Measurements from ENCODE around the gene RAB28. TPM values are rescaled to one million over a fixed set of nuclear protein-coding genes. Genes with fewer than 3 reads are reported as not detected.

RAB28 gene
- total RNA-seq, 1 experiment from 2014 or later: 17.1 TPM

DNA sequence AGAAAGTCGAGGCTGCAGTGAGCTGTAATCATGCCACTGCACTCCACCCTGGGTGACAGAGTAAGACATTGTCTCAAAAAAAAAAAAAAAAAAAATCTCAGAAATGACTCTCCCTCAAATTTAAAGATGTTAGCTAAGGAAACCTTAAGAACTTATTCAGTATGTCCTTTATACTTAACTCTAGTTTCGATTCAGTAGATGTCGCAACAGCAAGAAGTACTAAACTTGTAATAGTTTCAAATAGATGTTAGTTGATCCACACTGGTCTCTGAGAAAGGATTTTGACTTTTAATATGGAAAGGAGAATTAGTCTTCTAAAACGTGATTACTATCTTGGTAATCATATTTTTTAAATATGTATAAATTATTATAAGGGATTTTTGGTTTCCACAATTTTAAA is 30.6 kb upstream of the RAB28 start:
- POLR2A ChIA-PET: no interaction called here
- CTCF ChIA-PET: no interaction called here
- H3K4me1 Mint-ChIP-seq: peaks cover 69% of the 10 kb centered on the region

DNA sequence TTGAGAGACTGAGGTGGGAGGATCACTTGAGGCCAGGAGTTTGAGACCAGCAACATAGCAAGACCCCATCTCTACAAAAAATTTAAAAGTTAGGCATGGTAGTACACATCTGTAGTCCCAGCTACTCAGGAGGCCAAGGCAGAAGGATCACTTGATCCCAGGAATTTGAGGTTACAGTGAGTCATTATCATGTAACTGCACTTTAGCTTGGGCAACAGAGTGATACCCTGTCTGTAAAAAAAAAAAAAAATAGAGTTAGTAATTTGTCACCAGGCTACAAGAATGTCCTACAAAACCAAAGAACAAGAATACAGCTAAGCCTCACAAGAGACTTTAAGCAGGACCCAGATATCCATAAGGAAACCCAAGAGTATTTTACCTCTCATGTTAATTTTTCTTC is 27.0 kb upstream of the RAB28 start:
- CTCF ChIA-PET: interaction anchor here (1.2 kb wide), 1 partner anchor 31 kb away, joined by 3 read pairs; no protein-coding TSS in a partner anchor
- ATAC-seq (no peak), DNase-seq (ENCODE audit: low spot score) (no peak)
- H3K36me3 Mint-ChIP-seq: peaks cover 10% of the 10 kb centered on the region
- H3K4me3 Mint-ChIP-seq: no peak overlapping the region
- H3K27me3 Mint-ChIP-seq (ENCODE audit: low read depth): no peaks in the 10 kb centered on the region; the same call in 1 of the 2 replicates
- no peak overlapping the region for H3K27ac Mint-ChIP-seq
- peaks cover 57% of the 10 kb centered on the region for H3K4me1 Mint-ChIP-seq
- peaks cover 18% of the 10 kb centered on the region for H3K9me3 Mint-ChIP-seq
- POLR2A ChIA-PET: interaction anchor here (0.7 kb wide), 1 partner anchor 24 kb away, joined by 3 read pairs; no protein-coding TSS in a partner anchor
- TF ChIP-seq, protein P1, sequence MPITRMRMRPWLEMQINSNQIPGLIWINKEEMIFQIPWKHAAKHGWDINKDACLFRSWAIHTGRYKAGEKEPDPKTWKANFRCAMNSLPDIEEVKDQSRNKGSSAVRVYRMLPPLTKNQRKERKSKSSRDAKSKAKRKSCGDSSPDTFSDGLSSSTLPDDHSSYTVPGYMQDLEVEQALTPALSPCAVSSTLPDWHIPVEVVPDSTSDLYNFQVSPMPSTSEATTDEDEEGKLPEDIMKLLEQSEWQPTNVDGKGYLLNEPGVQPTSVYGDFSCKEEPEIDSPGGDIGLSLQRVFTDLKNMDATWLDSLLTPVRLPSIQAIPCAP (CRISPR knock-in tag; IDR thresholded peaks at IDR 0.05): no peak
- no peak for TF ChIP-seq CREM (CRISPR knock-in tag; IDR thresholded peaks at IDR 0.05)
- no peak for TF ChIP-seq ETV6 (CRISPR knock-in tag; IDR thresholded peaks at IDR 0.05)
- TF ChIP-seq, protein P2, sequence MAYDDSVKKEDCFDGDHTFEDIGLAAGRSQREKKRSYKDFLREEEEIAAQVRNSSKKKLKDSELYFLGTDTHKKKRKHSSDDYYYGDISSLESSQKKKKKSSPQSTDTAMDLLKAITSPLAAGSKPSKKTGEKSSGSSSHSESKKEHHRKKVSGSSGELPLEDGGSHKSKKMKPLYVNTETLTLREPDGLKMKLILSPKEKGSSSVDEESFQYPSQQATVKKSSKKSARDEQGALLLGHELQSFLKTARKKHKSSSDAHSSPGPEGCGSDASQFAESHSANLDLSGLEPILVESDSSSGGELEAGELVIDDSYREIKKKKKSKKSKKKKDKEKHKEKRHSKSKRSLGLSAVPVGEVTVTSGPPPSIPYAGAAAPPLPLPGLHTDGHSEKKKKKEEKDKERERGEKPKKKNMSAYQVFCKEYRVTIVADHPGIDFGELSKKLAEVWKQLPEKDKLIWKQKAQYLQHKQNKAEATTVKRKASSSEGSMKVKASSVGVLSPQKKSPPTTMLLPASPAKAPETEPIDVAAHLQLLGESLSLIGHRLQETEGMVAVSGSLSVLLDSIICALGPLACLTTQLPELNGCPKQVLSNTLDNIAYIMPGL (CRISPR knock-in tag; IDR thresholded peaks at IDR 0.05): no peak
- TF ChIP-seq, protein P3, sequence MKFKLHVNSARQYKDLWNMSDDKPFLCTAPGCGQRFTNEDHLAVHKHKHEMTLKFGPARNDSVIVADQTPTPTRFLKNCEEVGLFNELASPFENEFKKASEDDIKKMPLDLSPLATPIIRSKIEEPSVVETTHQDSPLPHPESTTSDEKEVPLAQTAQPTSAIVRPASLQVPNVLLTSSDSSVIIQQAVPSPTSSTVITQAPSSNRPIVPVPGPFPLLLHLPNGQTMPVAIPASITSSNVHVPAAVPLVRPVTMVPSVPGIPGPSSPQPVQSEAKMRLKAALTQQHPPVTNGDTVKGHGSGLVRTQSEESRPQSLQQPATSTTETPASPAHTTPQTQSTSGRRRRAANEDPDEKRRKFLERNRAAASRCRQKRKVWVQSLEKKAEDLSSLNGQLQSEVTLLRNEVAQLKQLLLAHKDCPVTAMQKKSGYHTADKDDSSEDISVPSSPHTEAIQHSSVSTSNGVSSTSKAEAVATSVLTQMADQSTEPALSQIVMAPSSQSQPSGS (CRISPR knock-in tag; IDR thresholded peaks at IDR 0.05; ENCODE audit: borderline replicate concordance, low read depth): no peak
- TF ChIP-seq, protein P4, sequence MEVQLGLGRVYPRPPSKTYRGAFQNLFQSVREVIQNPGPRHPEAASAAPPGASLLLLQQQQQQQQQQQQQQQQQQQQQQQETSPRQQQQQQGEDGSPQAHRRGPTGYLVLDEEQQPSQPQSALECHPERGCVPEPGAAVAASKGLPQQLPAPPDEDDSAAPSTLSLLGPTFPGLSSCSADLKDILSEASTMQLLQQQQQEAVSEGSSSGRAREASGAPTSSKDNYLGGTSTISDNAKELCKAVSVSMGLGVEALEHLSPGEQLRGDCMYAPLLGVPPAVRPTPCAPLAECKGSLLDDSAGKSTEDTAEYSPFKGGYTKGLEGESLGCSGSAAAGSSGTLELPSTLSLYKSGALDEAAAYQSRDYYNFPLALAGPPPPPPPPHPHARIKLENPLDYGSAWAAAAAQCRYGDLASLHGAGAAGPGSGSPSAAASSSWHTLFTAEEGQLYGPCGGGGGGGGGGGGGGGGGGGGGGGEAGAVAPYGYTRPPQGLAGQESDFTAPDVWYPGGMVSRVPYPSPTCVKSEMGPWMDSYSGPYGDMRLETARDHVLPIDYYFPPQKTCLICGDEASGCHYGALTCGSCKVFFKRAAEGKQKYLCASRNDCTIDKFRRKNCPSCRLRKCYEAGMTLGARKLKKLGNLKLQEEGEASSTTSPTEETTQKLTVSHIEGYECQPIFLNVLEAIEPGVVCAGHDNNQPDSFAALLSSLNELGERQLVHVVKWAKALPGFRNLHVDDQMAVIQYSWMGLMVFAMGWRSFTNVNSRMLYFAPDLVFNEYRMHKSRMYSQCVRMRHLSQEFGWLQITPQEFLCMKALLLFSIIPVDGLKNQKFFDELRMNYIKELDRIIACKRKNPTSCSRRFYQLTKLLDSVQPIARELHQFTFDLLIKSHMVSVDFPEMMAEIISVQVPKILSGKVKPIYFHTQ (CRISPR knock-in tag; IDR thresholded peaks at IDR 0.05): no peak
- TF ChIP-seq ZNF219 (CRISPR knock-in tag; IDR thresholded peaks at IDR 0.05; ENCODE audit: borderline replicate concordance): no peak
- no peak for TF ChIP-seq ELF4 (CRISPR knock-in tag; IDR thresholded peaks at IDR 0.05; ENCODE audit: low read depth)
- no peak for TF ChIP-seq TCF7 (CRISPR knock-in tag; IDR thresholded peaks at IDR 0.05; ENCODE audit: low read depth)
- TF ChIP-seq, protein P5, sequence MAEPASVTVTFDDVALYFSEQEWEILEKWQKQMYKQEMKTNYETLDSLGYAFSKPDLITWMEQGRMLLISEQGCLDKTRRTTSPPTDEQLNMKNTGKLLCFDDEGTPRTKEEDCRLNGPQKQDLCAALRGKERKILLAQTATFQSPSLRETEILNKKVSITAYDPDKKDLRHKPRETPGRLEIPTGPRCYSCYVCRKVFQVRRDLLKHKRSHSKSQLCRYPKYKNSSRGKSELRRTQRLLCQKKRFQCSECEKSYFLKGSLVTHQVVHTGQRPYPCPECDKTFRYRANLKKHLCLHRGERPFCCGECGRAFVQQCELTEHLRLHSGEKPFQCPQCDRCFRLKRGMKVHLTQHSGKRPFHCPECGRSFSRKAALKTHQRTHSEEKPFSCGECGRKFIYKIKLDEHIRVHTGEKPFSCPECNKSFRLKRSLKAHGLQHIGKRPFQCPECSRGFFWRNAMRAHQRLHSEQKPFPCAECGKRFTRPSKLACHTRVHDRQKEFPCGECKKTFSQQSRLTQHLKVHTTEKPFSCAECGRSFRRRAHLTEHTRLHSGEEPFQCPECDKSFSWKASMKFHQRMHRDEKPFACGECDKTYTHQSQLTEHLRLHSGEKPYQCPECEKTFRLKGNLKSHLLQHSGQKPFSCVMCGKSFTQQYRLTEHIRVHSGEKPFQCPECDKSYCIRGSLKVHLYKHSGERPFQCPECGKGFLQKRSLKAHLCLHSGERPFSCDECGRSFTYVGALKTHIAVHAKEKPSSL (CRISPR knock-in tag; conservative IDR thresholded peaks at IDR 0.05): no peak
- TF ChIP-seq, protein P6, sequence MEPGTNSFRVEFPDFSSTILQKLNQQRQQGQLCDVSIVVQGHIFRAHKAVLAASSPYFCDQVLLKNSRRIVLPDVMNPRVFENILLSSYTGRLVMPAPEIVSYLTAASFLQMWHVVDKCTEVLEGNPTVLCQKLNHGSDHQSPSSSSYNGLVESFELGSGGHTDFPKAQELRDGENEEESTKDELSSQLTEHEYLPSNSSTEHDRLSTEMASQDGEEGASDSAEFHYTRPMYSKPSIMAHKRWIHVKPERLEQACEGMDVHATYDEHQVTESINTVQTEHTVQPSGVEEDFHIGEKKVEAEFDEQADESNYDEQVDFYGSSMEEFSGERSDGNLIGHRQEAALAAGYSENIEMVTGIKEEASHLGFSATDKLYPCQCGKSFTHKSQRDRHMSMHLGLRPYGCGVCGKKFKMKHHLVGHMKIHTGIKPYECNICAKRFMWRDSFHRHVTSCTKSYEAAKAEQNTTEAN (CRISPR knock-in tag; IDR thresholded peaks at IDR 0.05): no peak

More for the DNA sequence above, 30.6 kb upstream of the RAB28 start:
- DNase-seq (ENCODE audit: low spot score) (no peak), ATAC-seq (no peak)
- H3K27me3 Mint-ChIP-seq (ENCODE audit: low read depth): peaks cover under 1% of the 10 kb centered on the region; the same call in 1 of the 2 replicates
- H3K4me3 Mint-ChIP-seq: no peak overlapping the region
- H3K9me3 Mint-ChIP-seq: no peaks in the 10 kb centered on the region
- TF ChIP-seq, protein P7, sequence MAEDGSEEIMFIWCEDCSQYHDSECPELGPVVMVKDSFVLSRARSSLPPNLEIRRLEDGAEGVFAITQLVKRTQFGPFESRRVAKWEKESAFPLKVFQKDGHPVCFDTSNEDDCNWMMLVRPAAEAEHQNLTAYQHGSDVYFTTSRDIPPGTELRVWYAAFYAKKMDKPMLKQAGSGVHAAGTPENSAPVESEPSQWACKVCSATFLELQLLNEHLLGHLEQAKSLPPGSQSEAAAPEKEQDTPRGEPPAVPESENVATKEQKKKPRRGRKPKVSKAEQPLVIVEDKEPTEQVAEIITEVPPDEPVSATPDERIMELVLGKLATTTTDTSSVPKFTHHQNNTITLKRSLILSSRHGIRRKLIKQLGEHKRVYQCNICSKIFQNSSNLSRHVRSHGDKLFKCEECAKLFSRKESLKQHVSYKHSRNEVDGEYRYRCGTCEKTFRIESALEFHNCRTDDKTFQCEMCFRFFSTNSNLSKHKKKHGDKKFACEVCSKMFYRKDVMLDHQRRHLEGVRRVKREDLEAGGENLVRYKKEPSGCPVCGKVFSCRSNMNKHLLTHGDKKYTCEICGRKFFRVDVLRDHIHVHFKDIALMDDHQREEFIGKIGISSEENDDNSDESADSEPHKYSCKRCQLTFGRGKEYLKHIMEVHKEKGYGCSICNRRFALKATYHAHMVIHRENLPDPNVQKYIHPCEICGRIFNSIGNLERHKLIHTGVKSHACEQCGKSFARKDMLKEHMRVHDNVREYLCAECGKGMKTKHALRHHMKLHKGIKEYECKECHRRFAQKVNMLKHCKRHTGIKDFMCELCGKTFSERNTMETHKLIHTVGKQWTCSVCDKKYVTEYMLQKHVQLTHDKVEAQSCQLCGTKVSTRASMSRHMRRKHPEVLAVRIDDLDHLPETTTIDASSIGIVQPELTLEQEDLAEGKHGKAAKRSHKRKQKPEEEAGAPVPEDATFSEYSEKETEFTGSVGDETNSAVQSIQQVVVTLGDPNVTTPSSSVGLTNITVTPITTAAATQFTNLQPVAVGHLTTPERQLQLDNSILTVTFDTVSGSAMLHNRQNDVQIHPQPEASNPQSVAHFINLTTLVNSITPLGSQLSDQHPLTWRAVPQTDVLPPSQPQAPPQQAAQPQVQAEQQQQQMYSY (CRISPR knock-in tag; IDR thresholded peaks at IDR 0.05): no peak
- TF ChIP-seq SP1 (CRISPR knock-in tag; conservative IDR thresholded peaks at IDR 0.05): no peak
- TF ChIP-seq ZNF263 (CRISPR knock-in tag; IDR thresholded peaks at IDR 0.05; ENCODE audit: low read depth): no peak
- no peak overlapping the region for H3K27ac Mint-ChIP-seq
- H3K36me3 Mint-ChIP-seq: no peaks in the 10 kb centered on the region
